ENCODE results near the gene GRIN3A.

- TF ChIP-seq, protein P1, sequence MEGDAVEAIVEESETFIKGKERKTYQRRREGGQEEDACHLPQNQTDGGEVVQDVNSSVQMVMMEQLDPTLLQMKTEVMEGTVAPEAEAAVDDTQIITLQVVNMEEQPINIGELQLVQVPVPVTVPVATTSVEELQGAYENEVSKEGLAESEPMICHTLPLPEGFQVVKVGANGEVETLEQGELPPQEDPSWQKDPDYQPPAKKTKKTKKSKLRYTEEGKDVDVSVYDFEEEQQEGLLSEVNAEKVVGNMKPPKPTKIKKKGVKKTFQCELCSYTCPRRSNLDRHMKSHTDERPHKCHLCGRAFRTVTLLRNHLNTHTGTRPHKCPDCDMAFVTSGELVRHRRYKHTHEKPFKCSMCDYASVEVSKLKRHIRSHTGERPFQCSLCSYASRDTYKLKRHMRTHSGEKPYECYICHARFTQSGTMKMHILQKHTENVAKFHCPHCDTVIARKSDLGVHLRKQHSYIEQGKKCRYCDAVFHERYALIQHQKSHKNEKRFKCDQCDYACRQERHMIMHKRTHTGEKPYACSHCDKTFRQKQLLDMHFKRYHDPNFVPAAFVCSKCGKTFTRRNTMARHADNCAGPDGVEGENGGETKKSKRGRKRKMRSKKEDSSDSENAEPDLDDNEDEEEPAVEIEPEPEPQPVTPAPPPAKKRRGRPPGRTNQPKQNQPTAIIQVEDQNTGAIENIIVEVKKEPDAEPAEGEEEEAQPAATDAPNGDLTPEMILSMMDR (IDR thresholded peaks at IDR 0.05): no peak
- TF ChIP-seq POLR2A (IDR thresholded peaks at IDR 0.05): no peak
- TF ChIP-seq POLR2AphosphoS5 (IDR thresholded peaks at IDR 0.05): no peak
- no peak for TF ChIP-seq EP300 (IDR thresholded peaks at IDR 0.05)
These were observed 49.4 kb downstream of the GRIN3A start for GRCh38 chr9:101689039-101689438.
